ENCODE measurements around the gene CCL26. TPM values are rescaled to one million over a fixed set of nuclear protein-coding genes. Genes with fewer than 3 reads are reported as not detected.

Gene CCL26
- total and polyA plus RNA-seq, 9 of the 15 experiments (the other 6 are each of a cell fraction or from before 2014, with no cell fraction given): 2.3 to 26.8 (median 8.4) TPM

DNA sequence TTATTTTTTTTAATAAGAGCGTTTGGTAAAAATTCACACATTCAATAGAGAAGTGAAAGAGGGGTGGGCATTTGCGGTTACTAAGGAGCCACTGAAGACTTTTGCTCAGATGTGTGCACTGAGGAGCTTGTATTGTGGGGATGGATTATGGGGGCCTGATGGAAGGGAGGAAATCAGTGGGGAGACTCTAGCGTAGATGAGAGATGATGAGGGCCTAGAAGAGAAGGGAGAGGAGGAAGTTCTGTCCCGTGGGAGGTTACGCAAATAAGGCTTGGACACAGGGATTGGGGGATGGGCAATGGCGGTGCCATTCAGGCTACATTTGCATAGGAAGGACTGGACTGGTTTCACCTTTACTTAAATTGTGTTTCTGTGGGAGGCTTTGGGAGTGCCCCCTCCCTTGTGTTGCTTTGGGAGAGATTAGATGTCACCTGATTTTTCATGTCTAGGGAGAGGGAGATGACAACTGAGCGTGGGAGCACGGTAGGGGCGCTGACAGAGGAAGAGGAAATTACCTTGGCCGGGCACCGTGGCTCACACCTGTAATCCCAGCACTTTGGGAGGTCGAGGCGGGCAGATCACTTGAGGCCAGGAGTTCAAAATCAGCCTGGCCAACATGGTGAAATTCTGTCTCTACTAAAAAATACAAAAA is 31.0 kb downstream of the CCL26 start (continued):
- peak; percentile 57; the same call in 1 of the 2 replicates for TF ChIP-seq CEBPG (CRISPR knock-in tag; IDR thresholded peaks at IDR 0.05)
- TF ChIP-seq CEBPG (tag; conservative IDR thresholded peaks at IDR 0.05 in 1 of 2, IDR thresholded peaks at IDR 0.05 in 1 of 2): peak; percentile 72 to 86
- TF ChIP-seq PHF21A (IDR thresholded peaks at IDR 0.05; ENCODE audit: borderline replicate concordance, low read depth): peak; percentile 28; the same call in 1 of the 2 replicates
- no peak for TF ChIP-seq TEAD2 (tag; IDR thresholded peaks at IDR 0.05)
- TF ChIP-seq, protein P1, sequence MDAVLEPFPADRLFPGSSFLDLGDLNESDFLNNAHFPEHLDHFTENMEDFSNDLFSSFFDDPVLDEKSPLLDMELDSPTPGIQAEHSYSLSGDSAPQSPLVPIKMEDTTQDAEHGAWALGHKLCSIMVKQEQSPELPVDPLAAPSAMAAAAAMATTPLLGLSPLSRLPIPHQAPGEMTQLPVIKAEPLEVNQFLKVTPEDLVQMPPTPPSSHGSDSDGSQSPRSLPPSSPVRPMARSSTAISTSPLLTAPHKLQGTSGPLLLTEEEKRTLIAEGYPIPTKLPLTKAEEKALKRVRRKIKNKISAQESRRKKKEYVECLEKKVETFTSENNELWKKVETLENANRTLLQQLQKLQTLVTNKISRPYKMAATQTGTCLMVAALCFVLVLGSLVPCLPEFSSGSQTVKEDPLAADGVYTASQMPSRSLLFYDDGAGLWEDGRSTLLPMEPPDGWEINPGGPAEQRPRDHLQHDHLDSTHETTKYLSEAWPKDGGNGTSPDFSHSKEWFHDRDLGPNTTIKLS (IDR thresholded peaks at IDR 0.05; ENCODE audit: borderline replicate concordance, low read depth): 0 out of 2 replicates have a peak, but pooled peaks have one; percentile 26
- peak; percentile 58 for TF ChIP-seq ATF7 (IDR thresholded peaks at IDR 0.05)
- peak; percentile 76 for TF ChIP-seq EGR1 (conservative IDR thresholded peaks at IDR 0.05)
- peak; percentile 64 for TF ChIP-seq EP300 (IDR thresholded peaks at IDR 0.05; ENCODE audit: low read length)
- peak; percentile 54; the same call in 1 of the 2 replicates for TF ChIP-seq MTA3 (IDR thresholded peaks at IDR 0.05; ENCODE audit: borderline replicate concordance)
- no peak for TF ChIP-seq HNRNPUL1 (IDR thresholded peaks at IDR 0.05; ENCODE audit: low read length)
- peak; percentile 32; the same call in 1 of the 2 replicates for TF ChIP-seq BHLHE40 (IDR thresholded peaks at IDR 0.05; ENCODE audit: low read length)
- TF ChIP-seq ZNF253 (CRISPR knock-in tag; conservative IDR thresholded peaks at IDR 0.05): no peak
- TF ChIP-seq FOXK2 (conservative IDR thresholded peaks at IDR 0.05 in 1 of 2, IDR thresholded peaks at IDR 0.05 in 1 of 2; ENCODE audit: low read depth in 2 of 2): peak in 1 of 2 experiments; percentile 63; a peak in 1 of 4 replicates
- TF ChIP-seq, protein P2, sequence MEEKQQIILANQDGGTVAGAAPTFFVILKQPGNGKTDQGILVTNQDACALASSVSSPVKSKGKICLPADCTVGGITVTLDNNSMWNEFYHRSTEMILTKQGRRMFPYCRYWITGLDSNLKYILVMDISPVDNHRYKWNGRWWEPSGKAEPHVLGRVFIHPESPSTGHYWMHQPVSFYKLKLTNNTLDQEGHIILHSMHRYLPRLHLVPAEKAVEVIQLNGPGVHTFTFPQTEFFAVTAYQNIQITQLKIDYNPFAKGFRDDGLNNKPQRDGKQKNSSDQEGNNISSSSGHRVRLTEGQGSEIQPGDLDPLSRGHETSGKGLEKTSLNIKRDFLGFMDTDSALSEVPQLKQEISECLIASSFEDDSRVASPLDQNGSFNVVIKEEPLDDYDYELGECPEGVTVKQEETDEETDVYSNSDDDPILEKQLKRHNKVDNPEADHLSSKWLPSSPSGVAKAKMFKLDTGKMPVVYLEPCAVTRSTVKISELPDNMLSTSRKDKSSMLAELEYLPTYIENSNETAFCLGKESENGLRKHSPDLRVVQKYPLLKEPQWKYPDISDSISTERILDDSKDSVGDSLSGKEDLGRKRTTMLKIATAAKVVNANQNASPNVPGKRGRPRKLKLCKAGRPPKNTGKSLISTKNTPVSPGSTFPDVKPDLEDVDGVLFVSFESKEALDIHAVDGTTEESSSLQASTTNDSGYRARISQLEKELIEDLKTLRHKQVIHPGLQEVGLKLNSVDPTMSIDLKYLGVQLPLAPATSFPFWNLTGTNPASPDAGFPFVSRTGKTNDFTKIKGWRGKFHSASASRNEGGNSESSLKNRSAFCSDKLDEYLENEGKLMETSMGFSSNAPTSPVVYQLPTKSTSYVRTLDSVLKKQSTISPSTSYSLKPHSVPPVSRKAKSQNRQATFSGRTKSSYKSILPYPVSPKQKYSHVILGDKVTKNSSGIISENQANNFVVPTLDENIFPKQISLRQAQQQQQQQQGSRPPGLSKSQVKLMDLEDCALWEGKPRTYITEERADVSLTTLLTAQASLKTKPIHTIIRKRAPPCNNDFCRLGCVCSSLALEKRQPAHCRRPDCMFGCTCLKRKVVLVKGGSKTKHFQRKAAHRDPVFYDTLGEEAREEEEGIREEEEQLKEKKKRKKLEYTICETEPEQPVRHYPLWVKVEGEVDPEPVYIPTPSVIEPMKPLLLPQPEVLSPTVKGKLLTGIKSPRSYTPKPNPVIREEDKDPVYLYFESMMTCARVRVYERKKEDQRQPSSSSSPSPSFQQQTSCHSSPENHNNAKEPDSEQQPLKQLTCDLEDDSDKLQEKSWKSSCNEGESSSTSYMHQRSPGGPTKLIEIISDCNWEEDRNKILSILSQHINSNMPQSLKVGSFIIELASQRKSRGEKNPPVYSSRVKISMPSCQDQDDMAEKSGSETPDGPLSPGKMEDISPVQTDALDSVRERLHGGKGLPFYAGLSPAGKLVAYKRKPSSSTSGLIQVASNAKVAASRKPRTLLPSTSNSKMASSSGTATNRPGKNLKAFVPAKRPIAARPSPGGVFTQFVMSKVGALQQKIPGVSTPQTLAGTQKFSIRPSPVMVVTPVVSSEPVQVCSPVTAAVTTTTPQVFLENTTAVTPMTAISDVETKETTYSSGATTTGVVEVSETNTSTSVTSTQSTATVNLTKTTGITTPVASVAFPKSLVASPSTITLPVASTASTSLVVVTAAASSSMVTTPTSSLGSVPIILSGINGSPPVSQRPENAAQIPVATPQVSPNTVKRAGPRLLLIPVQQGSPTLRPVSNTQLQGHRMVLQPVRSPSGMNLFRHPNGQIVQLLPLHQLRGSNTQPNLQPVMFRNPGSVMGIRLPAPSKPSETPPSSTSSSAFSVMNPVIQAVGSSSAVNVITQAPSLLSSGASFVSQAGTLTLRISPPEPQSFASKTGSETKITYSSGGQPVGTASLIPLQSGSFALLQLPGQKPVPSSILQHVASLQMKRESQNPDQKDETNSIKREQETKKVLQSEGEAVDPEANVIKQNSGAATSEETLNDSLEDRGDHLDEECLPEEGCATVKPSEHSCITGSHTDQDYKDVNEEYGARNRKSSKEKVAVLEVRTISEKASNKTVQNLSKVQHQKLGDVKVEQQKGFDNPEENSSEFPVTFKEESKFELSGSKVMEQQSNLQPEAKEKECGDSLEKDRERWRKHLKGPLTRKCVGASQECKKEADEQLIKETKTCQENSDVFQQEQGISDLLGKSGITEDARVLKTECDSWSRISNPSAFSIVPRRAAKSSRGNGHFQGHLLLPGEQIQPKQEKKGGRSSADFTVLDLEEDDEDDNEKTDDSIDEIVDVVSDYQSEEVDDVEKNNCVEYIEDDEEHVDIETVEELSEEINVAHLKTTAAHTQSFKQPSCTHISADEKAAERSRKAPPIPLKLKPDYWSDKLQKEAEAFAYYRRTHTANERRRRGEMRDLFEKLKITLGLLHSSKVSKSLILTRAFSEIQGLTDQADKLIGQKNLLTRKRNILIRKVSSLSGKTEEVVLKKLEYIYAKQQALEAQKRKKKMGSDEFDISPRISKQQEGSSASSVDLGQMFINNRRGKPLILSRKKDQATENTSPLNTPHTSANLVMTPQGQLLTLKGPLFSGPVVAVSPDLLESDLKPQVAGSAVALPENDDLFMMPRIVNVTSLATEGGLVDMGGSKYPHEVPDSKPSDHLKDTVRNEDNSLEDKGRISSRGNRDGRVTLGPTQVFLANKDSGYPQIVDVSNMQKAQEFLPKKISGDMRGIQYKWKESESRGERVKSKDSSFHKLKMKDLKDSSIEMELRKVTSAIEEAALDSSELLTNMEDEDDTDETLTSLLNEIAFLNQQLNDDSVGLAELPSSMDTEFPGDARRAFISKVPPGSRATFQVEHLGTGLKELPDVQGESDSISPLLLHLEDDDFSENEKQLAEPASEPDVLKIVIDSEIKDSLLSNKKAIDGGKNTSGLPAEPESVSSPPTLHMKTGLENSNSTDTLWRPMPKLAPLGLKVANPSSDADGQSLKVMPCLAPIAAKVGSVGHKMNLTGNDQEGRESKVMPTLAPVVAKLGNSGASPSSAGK (IDR thresholded peaks at IDR 0.05): peak; percentile 80
- no peak for TF ChIP-seq RFX5 (IDR thresholded peaks at IDR 0.05; ENCODE audit: low read depth, low read length)
- TF ChIP-seq TCF3 (CRISPR knock-in tag; IDR thresholded peaks at IDR 0.05): 0 out of 2 replicates have a peak, but pooled peaks have one; percentile 38
